DLD1 (cell line): ENCODE measurements around the gene MAN1A2.
"Not testable (repeated sequence)": the region's sequence is repeated elsewhere in the genome, so short reads cannot be mapped to it uniquely, and the experiment has no call there.

Experiments used
- in situ Hi-C: cut with HindIII; loops from 2 replicates; pipeline ENCODE4 v1.10.0; 2017; ENCODE audit warnings: low sequenced_read_pairs

Gene MAN1A2

GRCh38 chr1:117553471-117553870 lies 186.2 kb downstream of the MAN1A2 start:
- in situ Hi-C loops: no loop called here

DNA sequence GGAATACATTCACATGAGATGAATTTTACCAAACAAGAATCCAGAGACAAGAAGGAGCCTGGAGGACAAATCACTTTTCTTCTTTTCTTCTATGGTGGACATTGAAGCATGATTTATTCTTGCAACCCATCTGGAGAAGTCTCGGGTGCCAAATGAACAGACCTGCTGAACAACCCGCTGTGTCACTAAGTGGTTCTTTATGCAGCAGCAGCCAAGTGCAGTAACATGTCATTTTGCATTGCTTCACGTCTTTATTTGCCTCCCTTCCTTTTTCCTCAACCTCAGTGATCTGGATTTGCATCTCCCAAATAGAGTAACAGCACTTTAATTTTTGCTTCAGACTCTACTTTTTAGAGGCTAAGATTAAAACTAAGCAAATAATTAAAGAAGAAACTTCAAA lies 188.6 kb downstream of the MAN1A2 start:
- in situ Hi-C loops: no loop called here

DNA sequence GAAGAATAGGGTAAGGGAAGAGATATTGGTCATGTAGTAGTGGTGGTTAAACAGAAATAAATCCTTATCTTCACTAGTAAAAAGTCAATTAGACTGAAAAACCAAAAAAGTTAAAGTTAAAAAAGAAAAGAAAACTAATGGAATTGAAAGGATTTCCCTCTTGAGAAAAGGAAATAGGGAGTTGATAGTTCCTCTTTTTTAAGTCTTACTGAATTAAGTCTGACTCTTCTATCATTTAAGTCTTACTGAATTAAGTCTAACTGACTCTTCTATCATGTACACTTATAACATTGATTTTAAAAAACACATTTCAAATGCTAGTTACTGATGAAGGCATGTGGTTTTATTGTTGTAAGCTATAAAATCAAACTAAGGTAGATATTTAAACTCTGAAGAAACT lies 189.1 kb downstream of the MAN1A2 start:
- in situ Hi-C loops: no loop called here

- in situ Hi-C loops: no loop called here
Measured at GRCh38 chr1:117556976-117557375, 189.7 kb downstream of the MAN1A2 start.

DNA sequence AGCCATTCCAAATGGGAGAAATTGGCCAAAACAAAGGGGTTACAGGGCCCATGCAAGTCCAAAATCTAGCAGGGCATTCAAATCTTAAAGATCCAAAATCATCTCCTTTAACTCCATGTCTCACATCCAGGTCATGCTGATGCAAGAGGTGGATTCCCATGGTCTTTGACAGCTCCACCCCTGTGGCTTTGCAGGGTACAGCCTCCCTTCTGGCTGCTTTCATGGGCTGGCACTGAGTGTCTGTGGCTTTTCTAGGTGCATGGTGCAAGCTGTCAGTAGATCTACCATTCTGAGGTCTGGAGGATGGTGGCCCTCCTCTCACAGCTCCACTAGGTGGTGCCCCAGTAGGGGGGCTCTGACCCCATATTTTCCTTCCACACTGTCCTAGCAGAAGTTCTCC lies 191.2 kb downstream of the MAN1A2 start:
- in situ Hi-C loops: not testable (repeated sequence)

DNA sequence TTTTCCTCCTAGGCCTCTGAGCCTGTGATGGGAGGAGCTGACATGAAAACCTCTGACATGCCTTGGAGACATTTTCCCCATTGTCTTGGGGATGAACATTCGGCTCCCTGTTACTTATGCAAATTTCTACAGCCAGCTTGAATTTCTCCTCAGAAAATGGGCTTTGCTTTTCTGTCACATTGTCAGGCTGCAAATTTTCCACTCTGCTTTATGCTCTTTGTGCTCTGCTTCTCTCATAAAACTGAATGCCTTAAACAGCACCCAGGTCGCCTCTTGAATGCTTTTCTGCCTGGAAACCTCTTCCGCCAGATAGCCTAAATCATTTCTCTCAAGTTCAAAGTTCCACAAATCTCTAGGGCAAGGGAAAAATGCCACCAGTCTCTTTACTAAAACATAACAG lies 191.9 kb downstream of the MAN1A2 start:
- in situ Hi-C loops: no loop called here

GRCh38 chr1:117559985-117560384 lies 192.7 kb downstream of the MAN1A2 start:
- in situ Hi-C loops: no loop called here

DNA sequence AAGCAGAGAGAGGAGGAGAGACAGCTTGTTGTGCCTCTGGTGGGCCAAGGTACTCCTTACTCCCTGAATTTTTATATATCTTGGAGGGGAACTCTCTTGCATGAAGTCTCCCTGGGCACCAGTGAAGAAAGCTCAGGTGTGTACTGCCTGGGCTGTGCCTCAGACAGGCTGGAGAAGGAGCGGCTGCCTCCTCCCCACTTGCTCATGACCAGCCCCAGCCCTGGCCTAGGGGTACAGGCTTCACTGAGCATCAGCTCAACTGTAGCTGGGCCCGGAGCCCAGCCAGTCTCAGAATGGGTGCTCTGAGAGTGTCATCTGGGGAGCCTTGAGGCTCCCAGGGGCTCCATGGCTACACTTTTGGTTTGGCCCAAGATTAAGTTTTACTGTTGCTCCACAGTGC lies 193.8 kb downstream of the MAN1A2 start:
- in situ Hi-C loops: no loop called here

GRCh38 chr1:117561551-117561950 lies 194.3 kb downstream of the MAN1A2 start:
- in situ Hi-C loops: no loop called here

DNA sequence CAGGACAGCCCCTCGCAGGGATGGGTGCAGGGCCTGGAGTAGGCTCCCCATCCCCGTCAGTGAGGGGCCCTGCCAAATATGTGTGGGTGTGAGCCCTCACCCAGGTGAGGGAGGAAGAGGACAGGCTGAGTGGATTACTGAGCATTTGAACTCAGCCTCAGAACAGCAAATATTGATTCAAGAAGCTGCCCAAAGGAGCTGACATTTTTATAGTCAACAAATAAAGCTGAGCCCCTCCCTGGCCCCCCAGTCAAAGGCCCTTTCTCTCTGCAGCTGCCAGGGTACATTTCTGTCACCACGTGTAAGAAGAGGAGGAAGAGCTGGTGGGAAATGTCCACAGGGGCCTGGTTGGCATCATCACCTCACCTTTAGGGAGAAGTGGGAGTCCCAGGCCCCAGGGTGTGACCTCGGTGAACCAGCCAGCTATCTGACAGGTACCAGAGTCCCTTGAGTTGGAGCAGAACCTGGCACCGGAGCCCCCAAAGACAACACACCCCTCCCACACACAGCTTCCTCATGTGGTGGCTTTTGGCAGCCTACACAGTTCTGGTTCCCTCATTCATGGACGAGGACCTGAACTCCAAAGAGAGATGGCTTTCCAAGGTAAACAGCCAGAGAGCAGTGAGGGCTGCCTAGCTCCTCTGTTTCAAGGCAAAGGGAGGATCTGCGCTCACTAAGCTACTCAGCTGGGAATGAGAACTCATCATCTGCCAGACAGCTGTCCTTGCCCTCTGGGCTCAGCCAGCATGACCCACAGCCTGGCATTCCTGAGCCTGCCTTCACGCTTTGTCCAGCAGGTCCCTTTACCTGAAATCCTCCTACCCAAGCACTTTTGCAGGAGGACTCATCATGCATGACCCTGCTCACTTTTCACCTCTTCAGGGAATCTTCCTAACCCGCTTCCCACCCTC lies 195.6 kb downstream of the MAN1A2 start:
- in situ Hi-C loops: no loop called here

DNA sequence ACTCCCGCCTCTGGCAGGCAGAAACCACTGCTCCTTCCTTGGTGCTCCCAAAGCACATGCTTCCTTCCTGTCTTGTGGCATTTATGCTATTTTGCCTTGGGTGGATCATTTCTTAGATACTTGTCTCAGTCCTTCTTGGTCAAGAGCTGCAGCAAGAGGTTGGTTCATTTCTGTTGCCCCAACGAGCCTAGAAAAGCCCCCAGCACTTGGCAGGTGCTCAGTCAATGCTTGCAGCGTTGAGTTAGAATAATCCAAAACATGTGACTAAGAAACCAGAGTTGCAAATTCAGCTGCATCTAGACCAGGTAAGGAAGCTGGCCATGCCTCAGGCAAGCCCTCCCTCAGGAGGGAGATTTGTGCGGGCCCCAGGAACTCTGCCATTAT lies 196.2 kb downstream of the MAN1A2 start:
- in situ Hi-C loops: no loop called here

DNA sequence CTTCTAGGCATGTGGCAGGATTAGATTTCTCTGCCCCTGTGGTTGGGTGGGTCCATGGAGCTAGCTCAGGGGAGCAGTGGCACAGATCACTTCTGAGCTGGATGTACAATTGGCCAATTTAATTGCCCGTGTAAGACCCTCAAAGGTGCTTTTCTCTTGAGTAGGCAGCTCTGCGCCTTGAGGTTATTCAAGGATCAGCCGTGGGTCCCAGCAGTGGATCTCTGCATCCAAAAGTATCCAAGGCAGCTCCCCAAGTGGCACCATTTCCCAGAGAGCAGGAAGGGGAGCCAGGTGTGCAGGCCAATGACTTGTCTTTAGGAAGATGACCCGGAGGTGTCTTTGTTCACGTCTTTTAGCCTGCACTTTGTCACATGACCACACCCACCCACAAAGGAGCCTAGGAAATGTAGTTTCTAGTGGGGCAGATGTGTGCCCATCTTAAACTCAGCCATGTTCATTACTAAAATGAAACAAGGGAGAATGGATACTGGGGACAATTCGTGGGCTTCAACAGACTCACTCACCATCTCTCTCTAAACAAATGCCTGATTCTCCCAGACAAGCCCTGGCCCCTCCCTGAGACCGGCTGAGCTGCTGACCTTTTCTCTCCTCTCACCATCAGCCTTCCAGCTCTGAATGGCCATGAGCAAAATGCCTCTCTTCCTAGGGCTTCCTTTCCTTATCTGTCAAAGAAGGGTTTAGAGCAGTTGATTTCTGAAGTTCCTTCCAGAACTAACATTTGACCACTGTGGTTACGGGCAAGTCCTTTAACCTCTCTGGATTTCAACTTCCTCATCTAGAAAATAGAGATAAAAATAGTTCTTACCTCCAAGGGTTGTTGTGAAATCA lies 197.2 kb downstream of the MAN1A2 start:
- in situ Hi-C loops: no loop called here

GRCh38 chr1:117565076-117565556 lies 197.9 kb downstream of the MAN1A2 start:
- in situ Hi-C loops: no loop called here

GRCh38 chr1:117565745-117566455 lies 198.7 kb downstream of the MAN1A2 start:
- in situ Hi-C loops: no loop called here

- in situ Hi-C loops: no loop called here
Measured at GRCh38 chr1:117566556-117566955, 199.3 kb downstream of the MAN1A2 start.

- in situ Hi-C loops: no loop called here
Measured at GRCh38 chr1:117567435-117567834, 200.2 kb downstream of the MAN1A2 start.

- in situ Hi-C loops: no loop called here
Measured at GRCh38 chr1:117567976-117568375, 200.7 kb downstream of the MAN1A2 start.

GRCh38 chr1:117568999-117569398 lies 201.8 kb downstream of the MAN1A2 start:
- in situ Hi-C loops: no loop called here

DNA sequence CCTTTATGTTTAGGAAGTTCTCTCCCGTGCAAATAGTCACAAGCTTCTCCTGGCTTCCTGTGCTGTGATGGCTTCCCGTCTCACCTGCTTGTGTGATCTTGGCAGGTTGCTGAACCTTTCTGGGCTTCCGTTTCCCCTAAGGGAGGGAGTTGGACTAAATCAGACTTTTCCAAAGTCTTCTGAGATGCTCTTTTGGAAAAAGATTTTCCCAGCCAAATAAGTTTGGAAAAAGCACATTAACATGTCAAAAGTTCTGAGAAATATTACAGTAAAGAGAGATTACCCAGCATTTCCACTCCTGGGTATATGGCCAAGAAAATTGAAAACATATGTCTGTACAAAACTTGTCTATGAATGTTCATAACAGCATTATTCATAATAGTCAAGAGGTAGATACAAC lies 202.6 kb downstream of the MAN1A2 start:
- in situ Hi-C loops: no loop called here

GRCh38 chr1:117570988-117571409 lies 203.8 kb downstream of the MAN1A2 start:
- in situ Hi-C loops: no loop called here

DNA sequence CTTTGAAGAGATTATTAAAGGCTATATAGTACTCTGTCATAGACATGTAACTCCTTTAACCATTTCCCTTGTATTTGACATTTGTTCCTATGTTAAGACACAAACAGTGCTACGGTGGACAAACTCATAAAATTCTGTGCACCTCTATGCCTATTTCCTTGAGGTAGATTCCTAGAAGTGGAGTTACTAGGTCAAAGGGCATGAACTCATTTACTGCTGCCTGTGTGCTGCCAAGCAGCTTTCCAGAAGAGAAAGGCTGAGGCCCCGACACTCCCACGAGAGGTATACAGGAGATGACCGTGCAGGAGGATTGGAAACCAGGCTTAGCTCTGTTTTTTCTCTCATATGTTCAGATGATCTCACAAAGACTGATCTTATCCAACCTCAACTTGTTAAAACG lies 204.2 kb downstream of the MAN1A2 start:
- in situ Hi-C loops: no loop called here
